Neural cell (in vitro differentiated cells): ENCODE data around the gene ONECUT1. TPM values are rescaled to one million over a fixed set of nuclear protein-coding genes. Genes with fewer than 3 reads are reported as not detected.

Experiments used
- H2AFZ ChIP-seq: fragments of 200-600, 300-800 bp; sonication (generic), shearing (Covaris generic); 2 replicates; pipeline ENCODE4 v1.6.0; 2014; ENCODE audit warnings: low read depth, mild to moderate bottlenecking, antibody characterized with exemption, low read length, moderate library complexity
- H3F3A ChIP-seq: fragments of 200-600 bp; shearing (Covaris generic); 2 replicates; pipeline ENCODE4 v1.6.1; 2016; ENCODE audit warnings: mild to moderate bottlenecking, moderate library complexity, mixed read lengths, antibody characterized with exemption, low read length; ENCODE audit not compliant: insufficient read depth, poor library complexity, severe bottlenecking
- H3K27ac ChIP-seq: fragments of 200-600, 300-800 bp; sonication (generic), shearing (Covaris generic); 2 replicates; pipeline ENCODE4 v1.5.1; 2014; ENCODE audit warnings: mild to moderate bottlenecking, low read length, moderate library complexity
- H3K27me3 ChIP-seq: fragments of 300-800, 200-600 bp; sonication (generic), shearing (Covaris generic); 2 replicates; pipeline ENCODE4 v1.6.0; 2014; ENCODE audit warnings: mild to moderate bottlenecking, low read depth, low read length, moderate library complexity; ENCODE audit not compliant: insufficient read depth
- H3K36me3 ChIP-seq: fragments of 300-800, 200-600 bp; sonication (generic), shearing (Covaris generic); 2 replicates; pipeline ENCODE4 v1.5.1; 2014; ENCODE audit warnings: mild to moderate bottlenecking, antibody characterized with exemption, low read length, moderate library complexity; ENCODE audit not compliant: insufficient read depth
- H3K4me2 ChIP-seq: fragments of 300-800, 200-600 bp; sonication (generic), shearing (Covaris generic); 2 replicates; pipeline ENCODE4 v1.6.0; 2014; ENCODE audit warnings: mild to moderate bottlenecking, low read length
- H3K4me3 ChIP-seq: fragments of 300-800, 200-600 bp; sonication (generic), shearing (Covaris generic); 2 replicates; pipeline ENCODE4 v1.5.1; 2014; ENCODE audit warnings: mild to moderate bottlenecking, low read length, moderate library complexity
- H3K79me2 ChIP-seq: fragments of 200-600 bp; shearing (Covaris generic); replicated peaks from 2 replicates; pipeline ENCODE4 v1.6.0; 2014; ENCODE audit warnings: mild to moderate bottlenecking, low read length, moderate library complexity; ENCODE audit not compliant: insufficient read depth
- H3K9ac ChIP-seq: fragments of 300-800, 200-600 bp; sonication (generic), shearing (Covaris generic); 2 replicates; pipeline ENCODE4 v1.6.1; 2016; ENCODE audit warnings: mild to moderate bottlenecking, low read length, mixed read lengths
- H3K9me2 ChIP-seq: fragments of 200-600 bp; shearing (Covaris generic); 2 replicates; pipeline ENCODE4 v1.6.1; 2016; ENCODE audit warnings: mild to moderate bottlenecking, low read length, mixed read lengths; ENCODE audit not compliant: insufficient read depth
- H3K9me3 ChIP-seq: fragments of 200-600, 300-800 bp; sonication (generic), shearing (Covaris generic); 2 replicates; pipeline ENCODE4 v1.6.1; 2016; ENCODE audit warnings: mild to moderate bottlenecking, mixed run types, low read length, moderate library complexity, mixed read lengths
- H4K20me1 ChIP-seq: fragments of 200-600 bp; shearing (Covaris generic); 2 replicates; pipeline ENCODE4 v1.6.1; 2016; ENCODE audit warnings: mild to moderate bottlenecking, mixed run types; ENCODE audit not compliant: insufficient read depth
- CTCF ChIP-seq: fragments of 450-650 bp; IDR thresholded peaks from 2 replicates; pipeline ENCODE4 v1.5.1; 2014; ENCODE audit warnings: antibody characterized with exemption, mild to moderate bottlenecking, moderate library complexity; ENCODE audit not compliant: poor library complexity, severe bottlenecking
- EP300 ChIP-seq: fragments of 450-650 bp; conservative IDR thresholded peaks from 2 replicates; pipeline ENCODE4 v1.6.1; 2014; ENCODE audit warnings: antibody characterized with exemption, mild to moderate bottlenecking, moderate library complexity; ENCODE audit not compliant: poor library complexity, severe bottlenecking
- EZH2 ChIP-seq: fragments of 200-600, 300-800 bp; shearing (Covaris generic), sonication (generic); IDR thresholded peaks from 2 replicates; pipeline ENCODE4 v1.6.1; 2014; ENCODE audit warnings: antibody characterized with exemption, low read length, borderline replicate concordance, mild to moderate bottlenecking; ENCODE audit not compliant: insufficient read depth, poor library complexity, severe bottlenecking
- MXI1 ChIP-seq: fragments of 450-650 bp; conservative IDR thresholded peaks from 2 replicates; pipeline ENCODE4 v1.6.1; 2014; ENCODE audit warnings: antibody characterized with exemption, mild to moderate bottlenecking; ENCODE audit not compliant: poor library complexity, severe bottlenecking
- POLR2AphosphoS5 ChIP-seq: IDR thresholded peaks from 2 replicates; pipeline ENCODE4 v1.6.1; 2012
- RAD21 ChIP-seq: fragments of 450-650 bp; conservative IDR thresholded peaks from 2 replicates; pipeline ENCODE4 v1.6.1; 2014; ENCODE audit warnings: antibody characterized with exemption, mild to moderate bottlenecking, moderate library complexity
- REST ChIP-seq: IDR thresholded peaks from 2 replicates; pipeline ENCODE4 v1.6.1; 2012; ENCODE audit warnings: borderline replicate concordance
- SMC3 ChIP-seq: fragments of 450-650 bp; conservative IDR thresholded peaks from 2 replicates; pipeline ENCODE4 v1.6.1; 2014; ENCODE audit warnings: antibody characterized with exemption, mild to moderate bottlenecking, moderate library complexity; ENCODE audit not compliant: poor library complexity
- TAF1 ChIP-seq: IDR thresholded peaks from 2 replicates; pipeline ENCODE4 v1.6.1; 2012; ENCODE audit warnings: low read depth
- polyA plus RNA-seq: library from polyadenylated mRNA; depleted of rRNA; stranded (reverse); fragments of >200 nt; gene quantifications from 2 replicates; pipeline ENCODE4 v1.2.3, GENCODE V29; 2014

Gene ONECUT1
- polyA plus RNA-seq, 1 donor from 2014 or later, result 1.2 TPM

GRCh38 chr15:52716536-52716935 lies 73.6 kb downstream of the ONECUT1 start:
- H3K4me2 ChIP-seq, result no peak overlapping the region
- H2AFZ ChIP-seq, result no peak overlapping the region

GRCh38 chr15:52715411-52715810 lies 74.7 kb downstream of the ONECUT1 start:
- Histone ChIP-seq H3K9me3 (no peaks in the 10 kb centered on the region), H3F3A (no peaks in the 10 kb centered on the region), H3K36me3 (no peaks in the 10 kb centered on the region), H3K4me2 (no peak overlapping the region), H3K4me3 (no peak overlapping the region), H3K9me2 (no peaks in the 10 kb centered on the region), H2AFZ (no peak overlapping the region), H3K9ac (no peak overlapping the region), H3K79me2 (no peaks in the 10 kb centered on the region), H4K20me1 (no peaks in the 10 kb centered on the region), H3K27me3 (no peaks in the 10 kb centered on the region), H3K27ac (no peak overlapping the region)
- TF ChIP-seq MXI1 (no peak), SMC3 (no peak), POLR2AphosphoS5 (no peak), TAF1 (no peak), CTCF (no peak), RAD21 (no peak), EZH2 (no peak)

More at GRCh38 chr15:52716536-52716935, 73.6 kb downstream of the ONECUT1 start:
- no peaks in the 10 kb centered on the region for H4K20me1 ChIP-seq
- H3K36me3 ChIP-seq, result no peaks in the 10 kb centered on the region
- no peaks in the 10 kb centered on the region for H3K9me2 ChIP-seq
- no peak overlapping the region for H3K9ac ChIP-seq
- TF ChIP-seq EP300 (no peak), REST (no peak), EZH2 (no peak), TAF1 (no peak), RAD21 (no peak), SMC3 (no peak), CTCF (no peak), MXI1 (no peak), POLR2AphosphoS5 (no peak)
- H3K27ac ChIP-seq, result no peak overlapping the region
- H3F3A ChIP-seq, result no peaks in the 10 kb centered on the region
- no peaks in the 10 kb centered on the region for H3K27me3 ChIP-seq
- no peak overlapping the region for H3K4me3 ChIP-seq
- H3K79me2 ChIP-seq, result no peaks in the 10 kb centered on the region
- no peaks in the 10 kb centered on the region for H3K9me3 ChIP-seq
